ENCODE results near the gene RIGI. TPM values are rescaled to one million over a fixed set of nuclear protein-coding genes. Genes with fewer than 3 reads are reported as not detected.
A peak's percentile ranks its signal among the peaks of the same experiment; 100 is the strongest.

Gene RIGI
- polyA plus RNA-seq, 1 of the 3 experiments (the other 2 are of a cell fraction), result 1.5 TPM

DNA sequence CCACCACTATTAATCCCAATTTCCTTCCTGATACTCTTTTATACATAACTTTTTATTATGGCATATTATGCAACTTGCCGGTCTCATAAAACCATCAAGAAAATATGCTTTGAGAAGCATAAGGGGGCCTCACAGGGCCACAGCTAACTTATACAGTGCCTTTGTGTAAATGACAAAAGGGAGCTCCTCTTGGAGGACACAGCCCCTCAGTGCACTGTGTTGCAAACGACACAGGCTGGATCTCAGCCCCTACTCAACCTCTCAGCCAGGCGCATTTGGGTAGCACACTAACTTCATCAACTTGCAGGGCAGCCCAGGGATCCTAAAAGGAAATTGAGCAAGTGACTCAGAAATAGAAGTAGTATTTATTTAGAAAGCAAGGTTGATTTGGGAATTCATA is 35.4 kb downstream of the RIGI start (continued):
- TF ChIP-seq, protein P1, sequence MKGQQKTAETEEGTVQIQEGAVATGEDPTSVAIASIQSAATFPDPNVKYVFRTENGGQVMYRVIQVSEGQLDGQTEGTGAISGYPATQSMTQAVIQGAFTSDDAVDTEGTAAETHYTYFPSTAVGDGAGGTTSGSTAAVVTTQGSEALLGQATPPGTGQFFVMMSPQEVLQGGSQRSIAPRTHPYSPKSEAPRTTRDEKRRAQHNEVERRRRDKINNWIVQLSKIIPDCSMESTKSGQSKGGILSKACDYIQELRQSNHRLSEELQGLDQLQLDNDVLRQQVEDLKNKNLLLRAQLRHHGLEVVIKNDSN (IDR thresholded peaks at IDR 0.05; ENCODE audit: borderline replicate concordance, low read depth), result no peak
- TF ChIP-seq, protein P2, sequence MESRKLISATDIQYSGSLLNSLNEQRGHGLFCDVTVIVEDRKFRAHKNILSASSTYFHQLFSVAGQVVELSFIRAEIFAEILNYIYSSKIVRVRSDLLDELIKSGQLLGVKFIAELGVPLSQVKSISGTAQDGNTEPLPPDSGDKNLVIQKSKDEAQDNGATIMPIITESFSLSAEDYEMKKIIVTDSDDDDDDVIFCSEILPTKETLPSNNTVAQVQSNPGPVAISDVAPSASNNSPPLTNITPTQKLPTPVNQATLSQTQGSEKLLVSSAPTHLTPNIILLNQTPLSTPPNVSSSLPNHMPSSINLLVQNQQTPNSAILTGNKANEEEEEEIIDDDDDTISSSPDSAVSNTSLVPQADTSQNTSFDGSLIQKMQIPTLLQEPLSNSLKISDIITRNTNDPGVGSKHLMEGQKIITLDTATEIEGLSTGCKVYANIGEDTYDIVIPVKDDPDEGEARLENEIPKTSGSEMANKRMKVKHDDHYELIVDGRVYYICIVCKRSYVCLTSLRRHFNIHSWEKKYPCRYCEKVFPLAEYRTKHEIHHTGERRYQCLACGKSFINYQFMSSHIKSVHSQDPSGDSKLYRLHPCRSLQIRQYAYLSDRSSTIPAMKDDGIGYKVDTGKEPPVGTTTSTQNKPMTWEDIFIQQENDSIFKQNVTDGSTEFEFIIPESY (IDR thresholded peaks at IDR 0.05; ENCODE audit: borderline replicate concordance, low read depth), result no peak
- no peak for TF ChIP-seq RAD21 (IDR thresholded peaks at IDR 0.05; ENCODE audit: low read length)
- TF ChIP-seq, protein P3, sequence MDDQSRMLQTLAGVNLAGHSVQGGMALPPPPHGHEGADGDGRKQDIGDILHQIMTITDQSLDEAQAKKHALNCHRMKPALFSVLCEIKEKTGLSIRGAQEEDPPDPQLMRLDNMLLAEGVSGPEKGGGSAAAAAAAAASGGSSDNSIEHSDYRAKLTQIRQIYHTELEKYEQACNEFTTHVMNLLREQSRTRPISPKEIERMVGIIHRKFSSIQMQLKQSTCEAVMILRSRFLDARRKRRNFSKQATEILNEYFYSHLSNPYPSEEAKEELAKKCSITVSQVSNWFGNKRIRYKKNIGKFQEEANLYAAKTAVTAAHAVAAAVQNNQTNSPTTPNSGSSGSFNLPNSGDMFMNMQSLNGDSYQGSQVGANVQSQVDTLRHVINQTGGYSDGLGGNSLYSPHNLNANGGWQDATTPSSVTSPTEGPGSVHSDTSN (IDR thresholded peaks at IDR 0.05), result no peak

DNA sequence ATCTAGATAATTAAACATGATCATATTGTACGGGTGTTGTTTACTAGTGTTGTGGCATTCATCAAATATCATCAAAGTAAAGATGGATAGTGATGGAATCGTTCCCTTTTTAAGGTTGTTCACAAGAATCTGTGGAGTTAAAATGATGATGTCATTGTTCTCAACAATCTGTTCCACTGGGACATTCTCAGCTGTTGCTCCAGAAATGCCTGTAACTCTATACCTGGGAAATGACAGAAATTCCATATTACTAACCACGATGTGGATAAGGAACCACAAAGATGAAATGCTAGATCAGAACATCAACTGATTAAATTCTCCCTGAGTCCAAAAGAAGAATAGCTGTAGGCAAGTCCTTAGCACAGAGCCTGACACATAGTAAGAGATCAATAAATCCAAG is 38.0 kb downstream of the RIGI start:
- Histone ChIP-seq H3K36me3 (replicated peaks in 1 of 2; ENCODE audit: control insufficient read depth in 1 of 2, insufficient read depth in 2 of 2, low read length in 1 of 2) (peaks cover 18 to 28% of the 10 kb centered on the region in 2 experiments), H3K79me2 (ENCODE audit: insufficient read depth) (no peaks in the 10 kb centered on the region), H2AFZ (ENCODE audit: low read depth) (no peak overlapping the region), H3K9me3 (no peaks in the 10 kb centered on the region), H3K27ac (ENCODE audit: low read depth in 2 of 2, low read length in 1 of 2) (peak overlapping the region in 1 of 2 experiments; percentile 52; a peak in 1 of 4 replicates), H3K4me2 (no peak overlapping the region), H3F3A (replicated peaks; ENCODE audit: insufficient read depth) (peaks cover 9% of the 10 kb centered on the region), H3K4me1 (ENCODE audit: control insufficient read depth in 1 of 2, insufficient read depth in 2 of 2, low read depth in 1 of 2, low read length in 1 of 2) (peaks cover 0 to 17% of the 10 kb centered on the region in 2 experiments; a peak in 1 of 4 replicates), H3K27me3 (ENCODE audit: insufficient read depth) (no peaks in the 10 kb centered on the region), H3K9ac (no peak overlapping the region), H3K4me3 (ENCODE audit: low read depth in 2 of 2, low read length in 1 of 2) (no peak overlapping the region), H4K20me1 (ENCODE audit: insufficient read depth) (no peaks in the 10 kb centered on the region), H3K9me2 (no peaks in the 10 kb centered on the region)
- CTCF ChIA-PET, result interaction anchor here (1.0 to 1.7 kb wide), 2 partner anchors 94 to 109 kb away, joined by 3 to 7 read pairs; no protein-coding TSS in a partner anchor
- POLR2A ChIA-PET, result no interaction called here
- TF ChIP-seq EP300 (IDR thresholded peaks at IDR 0.05; ENCODE audit: borderline replicate concordance in 1 of 2, low read depth in 1 of 2, low read length in 1 of 2), result 0 out of 4 replicates have a peak, but pooled peaks of 1 of the 2 experiments have one; percentile 29
- TF ChIP-seq TCF12 (IDR thresholded peaks at IDR 0.05), result peak; percentile 50; the same call in 1 of the 2 replicates
- TF ChIP-seq MEF2A (IDR thresholded peaks at IDR 0.05; ENCODE audit: borderline replicate concordance, low read depth), result no peak
- TF ChIP-seq, protein P4, sequence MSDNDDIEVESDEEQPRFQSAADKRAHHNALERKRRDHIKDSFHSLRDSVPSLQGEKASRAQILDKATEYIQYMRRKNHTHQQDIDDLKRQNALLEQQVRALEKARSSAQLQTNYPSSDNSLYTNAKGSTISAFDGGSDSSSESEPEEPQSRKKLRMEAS (IDR thresholded peaks at IDR 0.05; ENCODE audit: low read depth), result no peak
- no peak for TF ChIP-seq RCOR1 (IDR thresholded peaks at IDR 0.05; ENCODE audit: low read length)
- TF ChIP-seq TEAD4 (IDR thresholded peaks at IDR 0.05; ENCODE audit: borderline replicate concordance, insufficient read depth), result peak; percentile 36; the same call in 1 of the 2 replicates
- TF ChIP-seq EZH2phosphoT487 (IDR thresholded peaks at IDR 0.05; ENCODE audit: borderline replicate concordance, low read depth), result no peak
- TF ChIP-seq, protein P5, sequence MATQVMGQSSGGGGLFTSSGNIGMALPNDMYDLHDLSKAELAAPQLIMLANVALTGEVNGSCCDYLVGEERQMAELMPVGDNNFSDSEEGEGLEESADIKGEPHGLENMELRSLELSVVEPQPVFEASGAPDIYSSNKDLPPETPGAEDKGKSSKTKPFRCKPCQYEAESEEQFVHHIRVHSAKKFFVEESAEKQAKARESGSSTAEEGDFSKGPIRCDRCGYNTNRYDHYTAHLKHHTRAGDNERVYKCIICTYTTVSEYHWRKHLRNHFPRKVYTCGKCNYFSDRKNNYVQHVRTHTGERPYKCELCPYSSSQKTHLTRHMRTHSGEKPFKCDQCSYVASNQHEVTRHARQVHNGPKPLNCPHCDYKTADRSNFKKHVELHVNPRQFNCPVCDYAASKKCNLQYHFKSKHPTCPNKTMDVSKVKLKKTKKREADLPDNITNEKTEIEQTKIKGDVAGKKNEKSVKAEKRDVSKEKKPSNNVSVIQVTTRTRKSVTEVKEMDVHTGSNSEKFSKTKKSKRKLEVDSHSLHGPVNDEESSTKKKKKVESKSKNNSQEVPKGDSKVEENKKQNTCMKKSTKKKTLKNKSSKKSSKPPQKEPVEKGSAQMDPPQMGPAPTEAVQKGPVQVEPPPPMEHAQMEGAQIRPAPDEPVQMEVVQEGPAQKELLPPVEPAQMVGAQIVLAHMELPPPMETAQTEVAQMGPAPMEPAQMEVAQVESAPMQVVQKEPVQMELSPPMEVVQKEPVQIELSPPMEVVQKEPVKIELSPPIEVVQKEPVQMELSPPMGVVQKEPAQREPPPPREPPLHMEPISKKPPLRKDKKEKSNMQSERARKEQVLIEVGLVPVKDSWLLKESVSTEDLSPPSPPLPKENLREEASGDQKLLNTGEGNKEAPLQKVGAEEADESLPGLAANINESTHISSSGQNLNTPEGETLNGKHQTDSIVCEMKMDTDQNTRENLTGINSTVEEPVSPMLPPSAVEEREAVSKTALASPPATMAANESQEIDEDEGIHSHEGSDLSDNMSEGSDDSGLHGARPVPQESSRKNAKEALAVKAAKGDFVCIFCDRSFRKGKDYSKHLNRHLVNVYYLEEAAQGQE (IDR thresholded peaks at IDR 0.05; ENCODE audit: low read depth, low read length), result no peak
- no peak for DNase-seq
- WGBS (ENCODE audit: low lambda C conversion rate), result 39% methylated on average over 3 of the region's 3 CpGs

Measured in SK-N-SH (cell line).